Osteocyte (in vitro differentiated cells): ENCODE data around the gene PSMC1. TPM values are rescaled to one million over a fixed set of nuclear protein-coding genes. Genes with fewer than 3 reads are reported as not detected.

Experiments used
- DNase-seq: peaks from one replicate; pipeline ENCODE4 v3.0.0; 2021; ENCODE audit warnings: mixed read lengths; ENCODE audit not compliant: unreplicated experiment; ENCODE audit errors: extremely low spot score
- H3K27ac Mint-ChIP-seq: one replicate; pipeline ENCODE4 v1.8.0; 2021; ENCODE audit warnings: mild to moderate bottlenecking, mixed read lengths; ENCODE audit not compliant: unreplicated experiment
- H3K27me3 Mint-ChIP-seq: one replicate; pipeline ENCODE4 v1.8.0; 2021; ENCODE audit warnings: mixed read lengths; ENCODE audit not compliant: unreplicated experiment
- H3K36me3 Mint-ChIP-seq: one replicate; pipeline ENCODE4 v1.8.0; 2021; ENCODE audit warnings: mixed read lengths; ENCODE audit not compliant: unreplicated experiment
- H3K4me1 Mint-ChIP-seq: one replicate; pipeline ENCODE4 v1.8.0; 2021; ENCODE audit warnings: mixed read lengths; ENCODE audit not compliant: unreplicated experiment
- H3K4me3 Mint-ChIP-seq: one replicate; pipeline ENCODE4 v1.8.0; 2021; ENCODE audit warnings: mild to moderate bottlenecking, moderate library complexity, mixed read lengths; ENCODE audit not compliant: unreplicated experiment
- H3K9me3 Mint-ChIP-seq: one replicate; pipeline ENCODE4 v1.8.0; 2021; ENCODE audit warnings: mixed read lengths; ENCODE audit not compliant: unreplicated experiment
- CTCF ChIP-seq: fragments of 200-600 bp; sonication (generic); IDR thresholded peaks from 2 replicates; pipeline ENCODE4 v1.5.0; 2021; ENCODE audit warnings: antibody characterized with exemption, mild to moderate bottlenecking, moderate library complexity
- total RNA-seq: library from RNA; stranded (reverse); gene quantifications from 2 replicates; pipeline ENCODE4 v1.2.1, GENCODE V29; 2021

PSMC1 gene
- total RNA-seq, 1 donor from 2014 or later: 104 TPM

DNA sequence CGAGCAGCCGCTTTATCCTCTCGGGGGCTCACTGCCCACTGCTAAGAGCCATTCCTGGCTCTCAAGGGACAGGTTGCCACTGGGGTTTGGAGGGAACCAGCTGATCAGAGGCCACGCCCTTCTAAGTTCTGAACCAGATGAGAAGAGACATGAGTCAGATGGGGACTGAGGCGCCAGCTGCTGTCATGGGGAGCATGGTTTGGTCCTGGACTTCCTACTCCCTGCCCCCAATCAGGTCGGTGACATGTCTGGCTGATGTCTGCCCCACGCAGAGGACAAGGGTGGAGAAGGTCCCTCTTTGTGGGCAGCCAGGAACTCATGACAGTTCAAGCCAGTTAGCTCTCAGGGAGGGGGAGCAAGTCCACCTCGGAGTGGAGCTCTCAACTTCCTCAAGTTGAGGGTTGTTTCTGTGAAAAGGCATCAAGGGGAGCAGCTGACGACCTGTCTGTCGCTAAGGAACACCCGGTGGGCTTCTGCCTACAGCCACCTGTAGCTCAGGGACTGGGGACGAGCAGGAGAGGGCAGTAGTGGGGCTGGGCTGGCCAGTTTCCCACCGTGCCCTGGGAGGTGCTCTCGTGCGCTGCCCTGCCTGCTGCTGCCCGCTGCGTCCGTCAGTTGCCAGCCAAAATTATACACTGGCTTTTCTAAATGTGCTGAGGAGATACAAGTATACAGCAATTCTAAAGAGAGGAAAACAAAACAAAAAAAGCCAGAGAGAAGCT is 20.5 kb downstream of the PSMC1 start:
- TF ChIP-seq CTCF: no peak
- H3K4me3 Mint-ChIP-seq: no peak overlapping the region
- no peak for DNase-seq
- H3K4me1 Mint-ChIP-seq: peaks cover 29% of the 10 kb centered on the region
- H3K27me3 Mint-ChIP-seq: no peaks in the 10 kb centered on the region
- H3K27ac Mint-ChIP-seq: peak overlapping the region; percentile 4
- H3K9me3 Mint-ChIP-seq: no peaks in the 10 kb centered on the region
- H3K36me3 Mint-ChIP-seq: peaks cover 30% of the 10 kb centered on the region

GRCh38 chr14:90277581-90278198 is 21.3 kb downstream of the PSMC1 start:
- Mint-ChIP-seq H3K27me3 (no peaks in the 10 kb centered on the region), H3K36me3 (peaks cover 26% of the 10 kb centered on the region), H3K4me3 (no peak overlapping the region), H3K4me1 (peaks cover 36% of the 10 kb centered on the region), H3K27ac (no peak overlapping the region), H3K9me3 (no peaks in the 10 kb centered on the region)
- TF ChIP-seq CTCF: no peak
- DNase-seq: no peak

GRCh38 chr14:90278199-90279175 is 22.1 kb downstream of the PSMC1 start:
- Mint-ChIP-seq H3K27ac (no peak overlapping the region), H3K27me3 (no peaks in the 10 kb centered on the region)
- no peak for TF ChIP-seq CTCF

DNA sequence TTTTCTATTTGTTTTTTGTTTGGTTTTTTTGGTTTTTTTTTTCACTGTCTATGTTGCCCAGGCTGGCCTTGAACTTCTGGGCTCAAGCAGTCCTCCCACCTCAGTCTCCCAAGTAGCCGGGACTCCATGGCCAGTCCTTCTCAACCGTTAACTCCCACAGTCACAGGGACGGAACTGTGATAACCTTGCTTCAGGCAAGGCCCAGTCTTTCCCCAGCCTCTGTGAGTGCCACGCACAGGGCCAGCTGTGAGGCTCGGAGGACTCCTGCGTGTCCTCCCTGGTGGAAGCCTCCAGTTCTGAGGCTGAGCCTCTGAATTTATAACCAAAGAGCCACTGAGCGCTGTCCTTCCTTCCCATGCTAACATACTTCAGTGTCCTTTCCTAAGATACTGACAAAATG is 23.7 kb downstream of the PSMC1 start:
- Mint-ChIP-seq H3K4me3 (no peak overlapping the region), H3K27me3 (no peaks in the 10 kb centered on the region), H3K27ac (no peak overlapping the region), H3K36me3 (peaks cover 27% of the 10 kb centered on the region), H3K4me1 (peaks cover 34% of the 10 kb centered on the region), H3K9me3 (no peaks in the 10 kb centered on the region)
- no peak for TF ChIP-seq CTCF
- DNase-seq: no peak

More at GRCh38 chr14:90278199-90279175, 22.1 kb downstream of the PSMC1 start:
- Mint-ChIP-seq H3K4me3 (no peak overlapping the region), H3K4me1 (peaks cover 39% of the 10 kb centered on the region), H3K36me3 (peaks cover 28% of the 10 kb centered on the region), H3K9me3 (no peaks in the 10 kb centered on the region)
- DNase-seq: no peak
